Measurements from ENCODE around the gene SPATA16.
"Not testable (repeated sequence)": the region's sequence is repeated elsewhere in the genome, so short reads cannot be mapped to it uniquely, and the experiment has no call there.

The SPATA16 gene

DNA sequence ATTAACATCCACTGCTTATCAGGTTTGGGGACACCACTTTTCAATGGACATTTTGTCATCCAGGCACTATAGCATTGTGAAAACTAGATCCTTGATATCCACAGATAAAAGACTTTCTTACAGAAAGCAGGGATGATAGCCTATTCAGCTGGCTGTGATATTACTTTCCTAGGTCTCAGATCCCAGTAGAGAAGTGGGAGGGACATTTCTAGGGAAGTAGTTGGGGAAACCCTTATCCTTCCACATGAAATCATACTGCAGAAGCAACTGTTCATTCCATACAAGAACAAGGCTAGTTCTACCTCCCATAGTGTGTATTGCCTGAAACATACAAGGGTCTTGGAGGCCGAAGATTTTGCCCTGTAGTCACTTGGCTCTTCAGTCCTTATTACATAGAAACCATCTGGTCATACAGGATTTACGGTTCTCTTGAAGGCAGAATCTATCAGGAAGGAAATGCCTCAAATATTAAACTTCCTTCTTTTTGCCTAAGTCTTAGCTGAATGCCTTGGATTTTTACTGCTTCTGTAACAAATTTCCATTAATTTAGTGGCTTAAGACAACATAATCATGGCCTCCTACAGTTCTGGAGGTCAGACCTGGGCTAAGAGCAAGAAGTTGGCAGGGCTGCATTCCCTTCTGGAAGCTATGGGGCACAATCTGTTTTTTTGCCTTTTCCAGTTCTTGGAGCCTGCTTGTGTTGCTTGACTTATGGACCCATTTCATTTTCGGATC lies 271.1 kb downstream of the SPATA16 start:
- DNase-seq, result no peak

- no peak for DNase-seq
These were observed 271.7 kb downstream of the SPATA16 start for GRCh38 chr3:172869368-172869771.

- no peak for DNase-seq
These were observed 272.3 kb downstream of the SPATA16 start for GRCh38 chr3:172868582-172869200.

- not testable (repeated sequence) for DNase-seq
These were observed 274.2 kb downstream of the SPATA16 start for GRCh38 chr3:172866726-172867350.

DNA sequence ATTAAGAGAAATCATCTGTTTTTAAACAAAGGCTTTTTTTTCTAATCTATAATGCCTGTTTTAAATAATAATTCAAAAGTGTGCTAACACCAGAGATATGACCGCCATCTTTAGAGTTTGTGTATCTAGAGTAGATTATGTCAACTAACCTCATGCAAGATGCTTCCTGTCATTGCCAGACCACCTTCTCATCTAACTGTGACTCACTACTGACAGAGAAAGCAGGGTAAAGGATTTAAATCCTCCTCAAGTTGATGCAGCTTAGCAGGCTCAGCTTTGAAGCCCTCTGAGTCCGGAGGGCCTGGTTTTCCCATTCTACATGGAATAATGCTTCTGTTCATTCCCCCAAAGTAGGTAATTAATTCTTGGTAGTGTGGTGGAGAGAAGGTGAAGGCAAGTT lies 282.0 kb downstream of the SPATA16 start:
- DNase-seq, result no peak

GRCh38 chr3:172856795-172857742 lies 284.0 kb downstream of the SPATA16 start:
- DNase-seq, result no peak

DNA sequence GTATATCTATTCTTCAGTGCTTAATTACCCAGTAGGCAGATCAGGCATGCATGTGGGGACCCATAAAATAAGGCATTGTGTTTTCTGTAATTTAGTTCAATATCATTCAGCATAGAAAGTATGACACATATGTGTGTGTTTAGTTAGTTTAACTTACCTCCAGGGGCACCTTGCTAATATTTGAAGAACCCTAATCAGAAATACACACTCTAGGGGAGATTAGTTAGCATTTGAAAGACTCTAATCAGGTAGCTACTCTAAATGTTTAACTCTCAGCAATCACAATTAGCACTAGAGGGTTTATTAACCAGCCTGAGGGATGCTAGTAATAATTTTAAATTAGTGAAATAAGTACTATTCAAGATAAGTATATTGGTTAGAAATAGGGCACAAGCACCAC lies 286.0 kb downstream of the SPATA16 start:
- no peak for DNase-seq

GRCh38 chr3:172853921-172854666 lies 286.9 kb downstream of the SPATA16 start:
- no peak for DNase-seq

DNA sequence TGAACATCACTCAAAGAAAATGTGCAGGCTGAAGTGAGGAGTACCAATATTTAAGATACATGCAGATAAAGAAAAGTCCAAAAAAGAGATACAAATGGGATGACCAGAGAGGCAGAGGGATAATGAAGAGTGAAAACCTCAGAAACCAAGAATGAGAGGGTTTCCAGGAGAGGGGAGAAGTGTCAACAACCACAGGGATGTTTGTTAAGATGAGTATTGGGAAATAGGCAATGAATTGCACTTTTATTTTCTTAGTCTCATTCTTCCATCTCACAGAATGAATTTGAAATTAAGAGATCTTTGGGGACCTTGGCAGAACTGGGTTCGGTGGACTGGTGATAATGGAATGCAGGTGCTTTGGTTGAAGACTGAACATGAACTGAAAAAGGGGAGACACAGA lies 288.0 kb downstream of the SPATA16 start:
- no peak for DNase-seq

- no peak for DNase-seq
These were observed 292.1 kb downstream of the SPATA16 start for GRCh38 chr3:172848910-172849309.

DNA sequence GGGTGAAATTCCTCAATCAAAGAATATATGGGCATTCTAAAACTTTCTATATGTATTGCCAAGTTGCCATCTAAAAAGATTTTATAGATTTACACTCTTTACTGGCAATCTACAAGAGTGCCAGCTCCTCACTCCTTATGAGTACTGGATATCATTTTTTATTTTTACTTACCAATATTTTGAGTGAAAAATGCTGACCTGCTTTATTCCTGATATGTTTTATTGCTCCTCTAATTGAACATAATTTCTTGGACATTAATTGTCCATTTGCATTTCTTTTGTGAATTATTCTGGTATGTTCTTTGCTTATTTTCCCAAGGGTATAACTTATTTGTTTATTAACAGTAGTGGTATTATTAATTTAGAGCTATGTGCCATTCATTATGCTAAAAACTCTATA lies 293.7 kb downstream of the SPATA16 start:
- no peak for DNase-seq

- no peak for DNase-seq
These were observed 294.3 kb downstream of the SPATA16 start for GRCh38 chr3:172846706-172847105.

DNA sequence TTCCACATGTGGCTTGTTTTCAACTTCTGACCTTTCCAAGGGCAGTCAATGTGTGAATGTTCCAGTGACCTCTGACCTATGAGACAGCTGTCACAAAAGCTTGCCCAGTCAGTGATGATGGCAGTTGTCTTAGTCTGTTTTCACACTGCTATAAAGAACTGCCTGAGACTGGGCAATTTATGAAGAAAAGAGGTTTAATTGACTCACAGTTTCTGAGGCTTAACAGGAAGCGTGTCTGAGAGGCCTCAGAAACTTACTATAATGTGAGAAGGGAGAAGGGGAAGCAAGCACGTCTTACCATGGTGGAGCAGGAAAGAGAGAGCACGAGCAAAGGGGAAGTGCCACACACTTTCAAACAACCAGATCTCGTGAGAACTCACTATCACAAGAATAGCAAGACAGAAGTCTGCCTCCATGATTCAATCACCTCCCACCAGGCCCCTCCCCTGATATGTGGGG lies 294.9 kb downstream of the SPATA16 start:
- DNase-seq, result no peak

DNA sequence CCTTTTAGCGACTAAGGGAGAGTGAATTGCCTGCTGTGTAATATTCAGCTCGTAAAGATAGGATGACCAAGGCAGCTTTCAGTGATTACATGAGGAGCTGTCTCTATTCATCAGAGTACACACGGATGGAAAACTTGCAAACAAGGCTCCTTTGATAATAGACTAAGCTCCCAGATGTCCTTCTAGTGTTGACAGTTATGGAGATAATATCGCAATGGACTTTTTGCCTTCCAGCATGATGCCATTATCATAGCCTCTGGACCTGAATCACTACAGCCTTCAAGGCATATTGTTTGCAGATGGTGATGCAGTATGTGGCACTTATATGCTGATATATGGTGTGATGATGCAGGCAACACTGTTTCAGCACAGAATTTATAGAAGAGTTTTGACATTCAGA lies 296.6 kb downstream of the SPATA16 start:
- no peak for DNase-seq

DNA sequence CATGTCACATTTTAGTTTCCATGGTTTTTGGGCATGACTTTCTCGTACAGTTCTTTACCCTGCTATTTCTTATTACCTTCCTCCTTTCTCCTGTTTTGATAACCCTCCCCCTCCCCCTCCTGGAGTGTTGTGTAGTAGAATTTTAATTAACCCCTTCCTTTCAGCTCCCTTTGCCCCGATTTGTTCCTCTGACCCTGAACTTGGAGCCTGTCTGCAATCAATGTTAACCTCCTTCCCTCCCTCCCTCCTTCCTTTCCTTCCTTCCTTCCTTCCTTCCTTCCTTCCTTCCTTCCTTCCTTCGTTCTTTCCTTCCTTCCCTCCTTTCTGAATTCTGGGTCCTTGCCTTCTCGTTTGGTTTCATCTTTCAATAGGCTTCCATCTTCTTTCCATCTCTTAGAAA lies 300.1 kb downstream of the SPATA16 start:
- DNase-seq, result no peak

- no peak for DNase-seq
These were observed 300.6 kb downstream of the SPATA16 start for GRCh38 chr3:172840463-172840862.

- DNase-seq, result no peak
These were observed 301.4 kb downstream of the SPATA16 start for GRCh38 chr3:172839679-172840078.

Data from stimulated activated naive CD4-positive, alpha-beta T cell (primary cell).